H1 (cell line): ENCODE measurements around the gene TSPAN4. TPM values are rescaled to one million over a fixed set of nuclear protein-coding genes. Genes with fewer than 3 reads are reported as not detected.

ENCODE experiments used
- CTCF ChIA-PET: fragments of 300-600 bp; sonication (Branson Sonifier 250); formaldehyde crosslinking; loops from one replicate; lab custom pipeline; 2021; ENCODE audit not compliant: partially characterized antibody; lab: Charles Lee
- POLR2A ChIA-PET: fragments of 300-600 bp; sonication (Branson Sonifier 250); formaldehyde crosslinking; loops from one replicate; lab custom pipeline; 2021; ENCODE audit warnings: inconsistent platforms; ENCODE audit not compliant: partially characterized antibody; lab: Charles Lee
- DNase-seq, 2 experiments: peaks; one replicate each; pipeline versions ENCODE4 v3.0.0 to v3.0.0-alpha.2; 2010 to 2022; ENCODE audit warnings: low spot score in 2 of 2, low read depth in 1 of 2, mixed read lengths in 1 of 2
- FAIRE-seq: peaks from 2 replicates; lab custom pipeline; 2011; peaks lifted over from hg19 to GRCh38; lab: Jason Lieb, UNC
- H2AFZ ChIP-seq: 2 replicates; pipeline ENCODE4 v1.8.1; 2012; ENCODE audit warnings: low read length, inconsistent platforms
- H2AK5ac ChIP-seq: 2 replicates; pipeline ENCODE4 v1.6.1; 2013; ENCODE audit warnings: low read depth, low read length
- H2BK120ac ChIP-seq: replicated peaks from 2 replicates; pipeline ENCODE3; 2013; ENCODE audit warnings: low read depth, low read length, inconsistent platforms
- H2BK12ac ChIP-seq: 2 replicates; pipeline ENCODE4 v1.6.1; 2013; ENCODE audit warnings: low read depth, low read length
- H2BK15ac ChIP-seq: 2 replicates; pipeline ENCODE4 v1.6.1; 2013; ENCODE audit warnings: low read length
- H2BK20ac ChIP-seq: 2 replicates; pipeline ENCODE4 v1.6.1; 2013; ENCODE audit warnings: low read length
- H2BK5ac ChIP-seq: 2 replicates; pipeline ENCODE4 v1.6.1; 2013; ENCODE audit warnings: low read depth, low read length
- H3K14ac ChIP-seq: 2 replicates; pipeline ENCODE4 v1.6.1; 2013; ENCODE audit warnings: inconsistent platforms; ENCODE audit not compliant: insufficient read length
- H3K18ac ChIP-seq: 2 replicates; pipeline ENCODE4 v1.6.1; 2013; ENCODE audit warnings: low read length; ENCODE audit errors: extremely low read depth
- H3K23ac ChIP-seq: 2 replicates; pipeline ENCODE4 v1.6.1; 2013; ENCODE audit warnings: inconsistent platforms; ENCODE audit not compliant: insufficient read length
- H3K23me2 ChIP-seq: 2 replicates; pipeline ENCODE4 v1.6.1; 2013; ENCODE audit warnings: low read depth, low read length
- H3K27ac ChIP-seq: 2 replicates; pipeline ENCODE4 v1.6.1; 2011; ENCODE audit warnings: low read depth, low read length, inconsistent platforms
- H3K27me3 ChIP-seq, 4 experiments: replicated peaks in 1 of 4; 1 replicate in 1 of 4; 2 replicates in 3 of 4; pipeline versions ENCODE4 v1.6.1 to v1.8.1; 2011 to 2013; ENCODE audit warnings: low read length in 3 of 4, mild to moderate bottlenecking in 3 of 4, inconsistent platforms in 2 of 4, mixed read lengths in 2 of 4, moderate library complexity in 1 of 4; ENCODE audit not compliant: control insufficient read depth in 3 of 4, insufficient read depth in 3 of 4; ENCODE audit errors: extremely low read depth in 1 of 4
- H3K36me3 ChIP-seq, 4 experiments: 2 replicates each; pipeline versions ENCODE4 v1.6.1 to v1.8.1; 2011 to 2013; ENCODE audit warnings: mild to moderate bottlenecking in 4 of 4, low read length in 3 of 4, moderate library complexity in 2 of 4, control low read depth in 1 of 4, inconsistent platforms in 1 of 4; ENCODE audit not compliant: insufficient read depth in 4 of 4, control insufficient read depth in 2 of 4
- H3K4ac ChIP-seq: replicated peaks from 2 replicates; pipeline ENCODE3; 2013; ENCODE audit warnings: low read length, low read depth, mixed read lengths, inconsistent platforms; ENCODE audit not compliant: insufficient read length
- H3K4me1 ChIP-seq, 4 experiments: replicated peaks in 1 of 4; 1 replicate in 1 of 4; 2 replicates in 3 of 4; pipeline versions ENCODE4 v1.6.1 to v1.8.1; 2011 to 2013; ENCODE audit warnings: low read length in 3 of 4, inconsistent platforms in 2 of 4, mixed read lengths in 1 of 4; ENCODE audit not compliant: insufficient read depth in 4 of 4, control insufficient read depth in 3 of 4
- H3K4me2 ChIP-seq, 2 experiments: 2 replicates each; pipeline versions ENCODE4 v1.6.1 to v1.8.1; 2011 to 2013; ENCODE audit warnings: low read depth in 2 of 2, low read length in 2 of 2, control low read depth in 1 of 2, inconsistent platforms in 1 of 2, mild to moderate bottlenecking in 1 of 2; ENCODE audit not compliant: insufficient read depth in 1 of 2
- H3K4me3 ChIP-seq, 4 experiments: fragments of 200-600, 300-600 bp in 1 of 4; sonication (generic), shearing (Covaris generic), sonication (Bioruptor Twin) in 1 of 4; 2 replicates each; pipeline versions ENCODE4 v1.5.1 to v1.8.1; 2011 to 2016; ENCODE audit warnings: low read length in 4 of 4, low read depth in 3 of 4, control low read depth in 2 of 4, inconsistent platforms in 2 of 4, mild to moderate bottlenecking in 2 of 4, mixed read lengths in 1 of 4, moderate library complexity in 1 of 4; ENCODE audit not compliant: insufficient read depth in 2 of 4; ENCODE audit errors: extremely low read depth in 1 of 4
- H3K56ac ChIP-seq: replicated peaks from 2 replicates; pipeline ENCODE3; 2013; ENCODE audit warnings: low read depth, mild to moderate bottlenecking, mixed read lengths, low read length, inconsistent platforms; ENCODE audit not compliant: insufficient read length
- H3K79me1 ChIP-seq: 2 replicates; pipeline ENCODE4 v1.6.1; 2013; ENCODE audit warnings: low read depth, low read length, control low read depth
- H3K79me2 ChIP-seq, 2 experiments: 2 replicates each; pipeline versions ENCODE4 v1.6.1 to v1.8.1; 2012 to 2013; ENCODE audit warnings: low read length in 2 of 2, mild to moderate bottlenecking in 2 of 2, inconsistent platforms in 1 of 2; ENCODE audit not compliant: insufficient read depth in 2 of 2, control insufficient read depth in 1 of 2
- H3K9ac ChIP-seq, 4 experiments: replicated peaks in 1 of 4; 1 replicate in 1 of 4; 2 replicates in 3 of 4; pipeline versions ENCODE4 v1.6.1 to v1.8.1; 2011 to 2013; ENCODE audit warnings: low read depth in 3 of 4, low read length in 3 of 4, control low read depth in 2 of 4, mild to moderate bottlenecking in 2 of 4, moderate library complexity in 2 of 4, inconsistent platforms in 1 of 4; ENCODE audit errors: extremely low read depth in 1 of 4
- H3K9me3 ChIP-seq, 2 experiments: 2 replicates each; pipeline versions ENCODE4 v1.6.1 to v1.8.1; 2012 to 2013; ENCODE audit warnings: mild to moderate bottlenecking in 2 of 2, moderate library complexity in 2 of 2, control low read depth in 1 of 2, inconsistent platforms in 1 of 2, low read depth in 1 of 2, low read length in 1 of 2, mixed read lengths in 1 of 2; ENCODE audit not compliant: insufficient read depth in 2 of 2
- H4K20me1 ChIP-seq, 2 experiments: replicated peaks in 1 of 2; 2 replicates each; pipeline versions ENCODE3 to v1.8.1; 2011 to 2013; ENCODE audit warnings: inconsistent platforms in 2 of 2, low read length in 2 of 2, mild to moderate bottlenecking in 1 of 2; ENCODE audit not compliant: insufficient read depth in 2 of 2, control insufficient read depth in 1 of 2
- H4K5ac ChIP-seq: 2 replicates; pipeline ENCODE4 v1.6.1; 2013; ENCODE audit warnings: low read length, low read depth, mixed read lengths, inconsistent platforms; ENCODE audit not compliant: insufficient read length
- H4K8ac ChIP-seq: 2 replicates; pipeline ENCODE4 v1.8.0; 2013; ENCODE audit warnings: mild to moderate bottlenecking, moderate library complexity, low read length, inconsistent platforms; ENCODE audit not compliant: insufficient read depth; ENCODE audit errors: extremely low read depth
- H4K91ac ChIP-seq: replicated peaks from 2 replicates; pipeline ENCODE3; 2013; ENCODE audit warnings: low read length, mixed read lengths, inconsistent platforms; ENCODE audit not compliant: insufficient read length
- BCL11A ChIP-seq, 2 experiments: IDR thresholded peaks; one replicate each; pipeline ENCODE4 v1.6.1; 2011; ENCODE audit warnings: low read depth in 2 of 2, low read length in 2 of 2, mild to moderate bottlenecking in 2 of 2
- SIN3A ChIP-seq, 2 experiments: IDR thresholded peaks in 1 of 2; conservative IDR thresholded peaks in 1 of 2; 2 replicates each; pipeline ENCODE4 v1.6.1; 2011 to 2012; ENCODE audit warnings: low read length in 2 of 2, improper control_type of control experiment in 1 of 2, low read depth in 1 of 2, mild to moderate bottlenecking in 1 of 2
- WGBS, 2 experiments: shearing (Covaris generic) in 1 of 2; methylation state at CpG; one replicate each; pipeline versions ENCODE4 v1.1.6 to v1.1.7; 2013 to 2015; ENCODE audit warnings: low lambda C conversion rate in 2 of 2, mixed read lengths in 2 of 2, inconsistent platforms in 1 of 2, low coverage in 1 of 2, missing lambda C conversion rate in 1 of 2; ENCODE audit not compliant: insufficient replicate concordance in 2 of 2, insufficient coverage in 1 of 2, insufficient read length in 1 of 2; ENCODE audit errors: extremely low coverage in 1 of 2, missing lambda C conversion rate in 1 of 2; 5-methylcytosine and 5-hydroxymethylcytosine counted together
- polyA plus RNA-seq, 7 experiments: library from polyadenylated mRNA; depleted of rRNA in 3 of 7; stranded (reverse) in 5 of 7; unstranded in 2 of 7; fragments of >200 nt in 5 of 7; fragments of 200-250 nt in 2 of 7; gene quantifications; 1 replicate in 5 of 7; 2 replicates in 1 of 7; 4 replicates in 1 of 7; pipeline versions ENCODE4 v1.2.1 to v1.2.3, GENCODE V29; 2011 to 2013; ENCODE audit warnings: missing spikeins in 2 of 7, mixed read lengths in 2 of 7
- total RNA-seq: library from RNA; stranded (reverse); fragmentation: NEBNext Ultra II Directional; extraction: Animal tissue kit (Norgen Biotek cat#: 25700); gene quantifications from 2 replicates; pipeline ENCODE4 v1.2.1, GENCODE V29; 2021

The TSPAN4 gene
- total and polyA plus RNA-seq, 2 of the 8 experiments (the other 6 are each of a cell fraction or from before 2014, with no cell fraction given) = 74.1 to 145 TPM

GRCh38 chr11:864898-865297, 22.2 kb downstream of the TSPAN4 start:
- H2AK5ac ChIP-seq = no peak overlapping the region
- no peak for TF ChIP-seq SIN3A (conservative IDR thresholded peaks at IDR 0.05 in 1 of 2, IDR thresholded peaks at IDR 0.05 in 1 of 2; ENCODE audit: low read depth in 1 of 2, low read length in 2 of 2)
- TF ChIP-seq BCL11A (IDR thresholded peaks at IDR 0.05; ENCODE audit: low read depth in 2 of 2, low read length in 2 of 2) = no peak
- no peaks in the 10 kb centered on the region; the same call in 1 of the 2 replicates for H3K79me1 ChIP-seq
- no peak overlapping the region for H2BK12ac ChIP-seq
- H3K56ac ChIP-seq = no peak overlapping the region
- H2BK120ac ChIP-seq = no peak overlapping the region
- FAIRE-seq (no peak), DNase-seq (no peak)
- H3K9ac ChIP-seq = no peak overlapping the region
- no peak overlapping the region for H4K8ac ChIP-seq
- no peak overlapping the region for H4K5ac ChIP-seq
- H4K20me1 ChIP-seq = peaks cover 7 to 41% of the 10 kb centered on the region in 2 experiments
- H3K23me2 ChIP-seq = no peaks in the 10 kb centered on the region
- H3K27me3 ChIP-seq = no peaks in the 10 kb centered on the region; a peak in 1 of 7 replicates
- H2BK5ac ChIP-seq = no peak overlapping the region
- no peak overlapping the region for H3K14ac ChIP-seq
- H3K4me1 ChIP-seq = peaks cover 0 to 33% (median 26%) of the 10 kb centered on the region in 4 experiments; a peak in 6 of 7 replicates
- H3K9me3 ChIP-seq = no peaks in the 10 kb centered on the region
- no peak overlapping the region for H3K23ac ChIP-seq
- no peak overlapping the region for H3K18ac ChIP-seq
- no peak overlapping the region for H2AFZ ChIP-seq
- no peak overlapping the region for H3K4me3 ChIP-seq
- H3K36me3 ChIP-seq = peaks cover 0 to 4% (median 0%) of the 10 kb centered on the region in 4 experiments; a peak in 3 of 8 replicates
- ChIA-PET CTCF (interaction anchor here (1.3 to 6.3 kb wide), 4 partner anchors 8 to 33 kb away, joined by 3 to 35 read pairs (median 4); no protein-coding TSS in a partner anchor), POLR2A (interaction anchor here (0.9 to 4.8 kb wide), 9 partner anchors 9 to 625 kb away, joined by 3 to 24 read pairs (median 4); no protein-coding TSS in a partner anchor)
- 92% methylated on average over 8 of the region's 11 CpGs; no CpG with 5 or more reads in 1 of the 2 experiments for whole genome bisulfite sequencing, 2 experiments
- H3K79me2 ChIP-seq = no peaks in the 10 kb centered on the region
- no peak overlapping the region for H2BK15ac ChIP-seq
- no peak overlapping the region for H2BK20ac ChIP-seq
- H3K27ac ChIP-seq = no peak overlapping the region
- H3K4me2 ChIP-seq = no peak overlapping the region
- H4K91ac ChIP-seq = no peak overlapping the region
- H3K4ac ChIP-seq = no peak overlapping the region
